Activated naive CD4-positive, alpha-beta T cell treated with anti-CD3 and anti-CD28 coated beads for 36 hours (primary cell): ENCODE data around the gene FARS2. TPM values are rescaled to one million over a fixed set of nuclear protein-coding genes. Genes with fewer than 3 reads are reported as not detected.
A peak's percentile ranks its signal among the peaks of the same experiment; 100 is the strongest.

Source experiments
- CTCF ChIA-PET: fragments of 350-600 bp; sonication (Branson Sonifier 250); formaldehyde crosslinking; loops from one replicate; lab custom pipeline; 2021; ENCODE audit warnings: antibody characterized with exemption; lab: Charles Lee
- DNase-seq: peaks from one replicate; pipeline ENCODE4 v3.0.0-alpha.2; 2020
- H3K27ac Mint-ChIP-seq: one replicate; pipeline ENCODE4 v1.8.0; 2021; ENCODE audit warnings: mild to moderate bottlenecking, mixed read lengths
- H3K27me3 Mint-ChIP-seq: one replicate; pipeline ENCODE4 v1.8.0; 2021; ENCODE audit warnings: low read depth, mixed read lengths
- H3K36me3 Mint-ChIP-seq: one replicate; pipeline ENCODE4 v1.8.0; 2021; ENCODE audit warnings: low read depth, mixed read lengths
- H3K4me1 Mint-ChIP-seq: one replicate; pipeline ENCODE4 v1.8.0; 2021; ENCODE audit warnings: low read depth, mixed read lengths
- H3K4me3 Mint-ChIP-seq: one replicate; pipeline ENCODE4 v1.8.0; 2021; ENCODE audit warnings: mild to moderate bottlenecking, moderate library complexity, mixed read lengths
- H3K9me3 Mint-ChIP-seq: one replicate; pipeline ENCODE4 v1.8.0; 2021; ENCODE audit warnings: mixed read lengths
- intact Hi-C: fragments of 100-400 bp; cut with micrococcal nuclease; formaldehyde crosslinking; loops from one replicate; pipeline ENCODE4 v1.15.1; 2023
- total RNA-seq, 2 experiments: library from RNA; stranded (reverse); gene quantifications; one replicate each; pipeline ENCODE4 v1.2.3, GENCODE V29; 2021

Gene FARS2
- total RNA-seq, 2 experiments from 2014 or later, result 15.4 to 15.8 TPM

GRCh38 chr6:5663739-5664138 is 402.4 kb downstream of the FARS2 start:
- no peak for DNase-seq
- Mint-ChIP-seq H3K9me3 (no peaks in the 10 kb centered on the region), H3K36me3 (peaks cover 2% of the 10 kb centered on the region), H3K27ac (no peak overlapping the region), H3K27me3 (no peaks in the 10 kb centered on the region), H3K4me3 (no peak overlapping the region), H3K4me1 (peaks cover 48% of the 10 kb centered on the region)
- CTCF ChIA-PET, result interaction anchor here (0.9 to 1.5 kb wide), 2 partner anchors 9 to 42 kb away, joined by 3 to 4 read pairs; no protein-coding TSS in a partner anchor
- intact Hi-C loops, result no loop called here

- DNase-seq, result no peak
- peaks cover 2% of the 10 kb centered on the region for H3K36me3 Mint-ChIP-seq
- H3K4me1 Mint-ChIP-seq, result peaks cover 50% of the 10 kb centered on the region
- H3K4me3 Mint-ChIP-seq, result no peak overlapping the region
- no peaks in the 10 kb centered on the region for H3K27me3 Mint-ChIP-seq
- CTCF ChIA-PET, result interaction anchor here (0.9 to 1.5 kb wide), 2 partner anchors 9 to 42 kb away, joined by 3 to 4 read pairs; no protein-coding TSS in a partner anchor
- intact Hi-C loops, result no loop called here
- H3K9me3 Mint-ChIP-seq, result no peaks in the 10 kb centered on the region
- no peak overlapping the region for H3K27ac Mint-ChIP-seq
Observed at GRCh38 chr6:5664149-5664548, 402.8 kb downstream of the FARS2 start.

GRCh38 chr6:5665173-5665572 is 403.9 kb downstream of the FARS2 start:
- H3K4me1 Mint-ChIP-seq, result peaks cover 59% of the 10 kb centered on the region
- no peaks in the 10 kb centered on the region for H3K27me3 Mint-ChIP-seq
- CTCF ChIA-PET, result interaction anchor here (1.0 kb wide), 1 partner anchor 8 kb away, joined by 3 read pairs; no protein-coding TSS in a partner anchor
- peak overlapping the region; percentile 71 for H3K27ac Mint-ChIP-seq
- H3K36me3 Mint-ChIP-seq, result peaks cover 2% of the 10 kb centered on the region
- H3K9me3 Mint-ChIP-seq, result no peaks in the 10 kb centered on the region
- H3K4me3 Mint-ChIP-seq, result peak overlapping the region; percentile 46
- intact Hi-C loops, result loop anchor here (1.0 to 5.0 kb wide), 2 partner anchors 38 to 148 kb away; no protein-coding TSS in a partner anchor
- DNase-seq, result peak; percentile 57

GRCh38 chr6:5665667-5666066 is 404.4 kb downstream of the FARS2 start:
- H3K36me3 Mint-ChIP-seq, result peaks cover 2% of the 10 kb centered on the region
- DNase-seq, result peak; percentile 14
- intact Hi-C loops, result loop anchor here (1.0 to 5.0 kb wide), 2 partner anchors 38 to 148 kb away; no protein-coding TSS in a partner anchor
- no peaks in the 10 kb centered on the region for H3K27me3 Mint-ChIP-seq
- H3K4me3 Mint-ChIP-seq, result peak overlapping the region; percentile 46
- CTCF ChIA-PET, result interaction anchor here (1.0 kb wide), 1 partner anchor 8 kb away, joined by 3 read pairs; no protein-coding TSS in a partner anchor
- H3K9me3 Mint-ChIP-seq, result no peaks in the 10 kb centered on the region
- peak overlapping the region; percentile 71 for H3K27ac Mint-ChIP-seq
- peaks cover 63% of the 10 kb centered on the region for H3K4me1 Mint-ChIP-seq

- CTCF ChIA-PET, result no interaction called here
- Mint-ChIP-seq H3K36me3 (peaks cover 2% of the 10 kb centered on the region), H3K4me1 (peaks cover 73% of the 10 kb centered on the region), H3K27ac (no peak overlapping the region), H3K27me3 (no peaks in the 10 kb centered on the region), H3K4me3 (no peak overlapping the region), H3K9me3 (no peaks in the 10 kb centered on the region)
- DNase-seq, result no peak
- intact Hi-C loops, result loop anchor here (5.0 kb wide), 1 partner anchor 149 kb away; no protein-coding TSS in a partner anchor
Observed at GRCh38 chr6:5666695-5667094, 405.4 kb downstream of the FARS2 start.

GRCh38 chr6:5667737-5668136 is 406.4 kb downstream of the FARS2 start:
- Mint-ChIP-seq H3K4me3 (peak overlapping the region; percentile 16), H3K9me3 (no peaks in the 10 kb centered on the region), H3K27ac (no peak overlapping the region), H3K4me1 (peaks cover 82% of the 10 kb centered on the region), H3K36me3 (peaks cover 4% of the 10 kb centered on the region), H3K27me3 (no peaks in the 10 kb centered on the region)
- intact Hi-C loops, result loop anchor here (5.0 kb wide), 1 partner anchor 150 kb away; no protein-coding TSS in a partner anchor
- CTCF ChIA-PET, result interaction anchor here (0.6 kb wide), 2 partner anchors 23 to 90 kb away, joined by 3 read pairs; no protein-coding TSS in a partner anchor
- no peak for DNase-seq

GRCh38 chr6:5670381-5670780 is 409.1 kb downstream of the FARS2 start:
- Mint-ChIP-seq H3K27me3 (no peaks in the 10 kb centered on the region), H3K4me3 (no peak overlapping the region), H3K4me1 (peaks cover 62% of the 10 kb centered on the region), H3K36me3 (peaks cover 4% of the 10 kb centered on the region), H3K27ac (no peak overlapping the region), H3K9me3 (no peaks in the 10 kb centered on the region)
- intact Hi-C loops, result loop anchor here (1.0 to 2.0 kb wide), 2 partner anchors 196 to 200 kb away; no protein-coding TSS in a partner anchor
- CTCF ChIA-PET, result no interaction called here
- no peak for DNase-seq

GRCh38 chr6:5670811-5671561 is 409.7 kb downstream of the FARS2 start:
- H3K4me3 Mint-ChIP-seq, result peak overlapping the region; percentile 41
- CTCF ChIA-PET, result interaction anchor here (0.7 to 1.2 kb wide), 4 partner anchors 9 to 255 kb away, joined by 3 read pairs; no protein-coding TSS in a partner anchor
- peaks cover 56% of the 10 kb centered on the region for H3K4me1 Mint-ChIP-seq
- no peaks in the 10 kb centered on the region for H3K9me3 Mint-ChIP-seq
- no peaks in the 10 kb centered on the region for H3K27me3 Mint-ChIP-seq
- intact Hi-C loops, result loop anchor here (1.0 to 2.0 kb wide), 2 partner anchors 195 to 200 kb away; no protein-coding TSS in a partner anchor
- peaks cover 4% of the 10 kb centered on the region for H3K36me3 Mint-ChIP-seq
- peak; percentile 51 for DNase-seq
- peak overlapping the region; percentile 70 for H3K27ac Mint-ChIP-seq

- H3K27ac Mint-ChIP-seq, result peak overlapping the region; percentile 70
- CTCF ChIA-PET, result interaction anchor here (0.6 to 1.2 kb wide), 6 partner anchors 8 to 254 kb away, joined by 3 to 5 read pairs (median 3); no protein-coding TSS in a partner anchor
- peaks cover 48% of the 10 kb centered on the region for H3K4me1 Mint-ChIP-seq
- H3K27me3 Mint-ChIP-seq, result no peaks in the 10 kb centered on the region
- H3K9me3 Mint-ChIP-seq, result no peaks in the 10 kb centered on the region
- peaks cover 4% of the 10 kb centered on the region for H3K36me3 Mint-ChIP-seq
- peak; percentile 27 for DNase-seq
- intact Hi-C loops, result loop anchor here (2.0 kb wide), 1 partner anchor 201 kb away; no protein-coding TSS in a partner anchor
- H3K4me3 Mint-ChIP-seq, result peak overlapping the region; percentile 41
Observed at GRCh38 chr6:5671601-5672559, 410.6 kb downstream of the FARS2 start.

GRCh38 chr6:5672581-5673011 is 411.3 kb downstream of the FARS2 start:
- Mint-ChIP-seq H3K27me3 (no peaks in the 10 kb centered on the region), H3K4me3 (no peak overlapping the region), H3K4me1 (peaks cover 46% of the 10 kb centered on the region), H3K27ac (no peak overlapping the region), H3K36me3 (peaks cover 4% of the 10 kb centered on the region), H3K9me3 (no peaks in the 10 kb centered on the region)
- DNase-seq, result no peak
- intact Hi-C loops, result no loop called here
- CTCF ChIA-PET, result interaction anchor here (1.2 kb wide), 1 partner anchor 9 kb away, joined by 4 read pairs; no protein-coding TSS in a partner anchor

GRCh38 chr6:5673019-5673790 is 411.9 kb downstream of the FARS2 start:
- H3K27ac Mint-ChIP-seq, result no peak overlapping the region
- peaks cover 42% of the 10 kb centered on the region for H3K4me1 Mint-ChIP-seq
- no peak overlapping the region for H3K4me3 Mint-ChIP-seq
- H3K9me3 Mint-ChIP-seq, result no peaks in the 10 kb centered on the region
- no peak for DNase-seq
- CTCF ChIA-PET, result interaction anchor here (1.0 to 1.2 kb wide), 2 partner anchors 8 to 10 kb away, joined by 3 to 4 read pairs; no protein-coding TSS in a partner anchor
- intact Hi-C loops, result no loop called here
- H3K36me3 Mint-ChIP-seq, result peaks cover 4% of the 10 kb centered on the region
- H3K27me3 Mint-ChIP-seq, result no peaks in the 10 kb centered on the region
